ENCODE results near the gene C9orf85. TPM values are rescaled to one million over a fixed set of nuclear protein-coding genes. Genes with fewer than 3 reads are reported as not detected.

Gene C9orf85
- total RNA-seq, 1 donor = 11.2 TPM

- H3K4me2 ChIP-seq (ENCODE audit: insufficient read depth, low read length) = no peak overlapping the region
- H2AFZ ChIP-seq (ENCODE audit: low read length) = no peak overlapping the region
- no peak overlapping the region for H3K4me3 ChIP-seq (ENCODE audit: insufficient read depth, low read length)
- peaks cover 4% of the 10 kb centered on the region for H3K36me3 ChIP-seq (ENCODE audit: insufficient read depth, low read length)
- peaks cover 8% of the 10 kb centered on the region for H3K4me1 ChIP-seq (ENCODE audit: insufficient read depth, low read length)
- H3K79me2 ChIP-seq (ENCODE audit: insufficient read depth, low read length) = peaks cover 94% of the 10 kb centered on the region
- H3K27me3 ChIP-seq (ENCODE audit: insufficient read depth, low read length) = no peaks in the 10 kb centered on the region
- peaks cover 16% of the 10 kb centered on the region for H4K20me1 ChIP-seq (ENCODE audit: insufficient read depth, low read length)
- TF ChIP-seq CTCF (IDR thresholded peaks at IDR 0.05; ENCODE audit: extremely low read depth, low read depth, low read length) = no peak
- no peaks in the 10 kb centered on the region for H3K9me3 ChIP-seq (ENCODE audit: low read depth, low read length)
- H3K27ac ChIP-seq (ENCODE audit: low read depth, low read length) = no peak overlapping the region
- DNase-seq (ENCODE audit: insufficient read length, low spot score, missing footprints) = no peak
Observed at GRCh38 chr9:71904076-71904475, 7.4 kb upstream of the C9orf85 start.

- H3K4me2 ChIP-seq (ENCODE audit: insufficient read depth, low read length) = peak overlapping the region; percentile 86
Observed at GRCh38 chr9:71908825-71909224, 2.6 kb upstream of the C9orf85 start.

GRCh38 chr9:71909887-71910649 lies 1.4 kb upstream of the C9orf85 start:
- H3K4me1 ChIP-seq (ENCODE audit: insufficient read depth, low read length) = peaks cover 20% of the 10 kb centered on the region
- H2AFZ ChIP-seq (ENCODE audit: low read length) = peak overlapping the region; percentile 91
- H4K20me1 ChIP-seq (ENCODE audit: insufficient read depth, low read length) = peaks cover 22% of the 10 kb centered on the region
- peaks cover 88% of the 10 kb centered on the region for H3K79me2 ChIP-seq (ENCODE audit: insufficient read depth, low read length)
- DNase-seq (ENCODE audit: insufficient read length, low spot score, missing footprints) = peak; percentile 57
- no peaks in the 10 kb centered on the region for H3K9me3 ChIP-seq (ENCODE audit: low read depth, low read length)
- peak overlapping the region; percentile 86 for H3K4me2 ChIP-seq (ENCODE audit: insufficient read depth, low read length)
- H3K4me3 ChIP-seq (ENCODE audit: insufficient read depth, low read length) = peak overlapping the region; percentile 77
- H3K27ac ChIP-seq (ENCODE audit: low read depth, low read length) = peak overlapping the region; percentile 80
- H3K27me3 ChIP-seq (ENCODE audit: insufficient read depth, low read length) = no peaks in the 10 kb centered on the region
- peaks cover 4% of the 10 kb centered on the region for H3K36me3 ChIP-seq (ENCODE audit: insufficient read depth, low read length)
- no peak for TF ChIP-seq CTCF (IDR thresholded peaks at IDR 0.05; ENCODE audit: extremely low read depth, low read depth, low read length)

More at GRCh38 chr9:71908825-71909224, 2.6 kb upstream of the C9orf85 start:
- peaks cover 24% of the 10 kb centered on the region for H4K20me1 ChIP-seq (ENCODE audit: insufficient read depth, low read length)
- H3K9me3 ChIP-seq (ENCODE audit: low read depth, low read length) = no peaks in the 10 kb centered on the region
- no peak for DNase-seq (ENCODE audit: insufficient read length, low spot score, missing footprints)
- H3K4me3 ChIP-seq (ENCODE audit: insufficient read depth, low read length) = peak overlapping the region; percentile 77
- peaks cover 87% of the 10 kb centered on the region for H3K79me2 ChIP-seq (ENCODE audit: insufficient read depth, low read length)
- H3K4me1 ChIP-seq (ENCODE audit: insufficient read depth, low read length) = peaks cover 20% of the 10 kb centered on the region
- peaks cover 4% of the 10 kb centered on the region for H3K36me3 ChIP-seq (ENCODE audit: insufficient read depth, low read length)
- TF ChIP-seq CTCF (IDR thresholded peaks at IDR 0.05; ENCODE audit: extremely low read depth, low read depth, low read length) = no peak
- H3K27me3 ChIP-seq (ENCODE audit: insufficient read depth, low read length) = no peaks in the 10 kb centered on the region
- peak overlapping the region; percentile 80 for H3K27ac ChIP-seq (ENCODE audit: low read depth, low read length)
- H2AFZ ChIP-seq (ENCODE audit: low read length) = no peak overlapping the region

GRCh38 chr9:71910650-71911060 lies 784 bp upstream of the C9orf85 start:
- Histone ChIP-seq H3K9me3 (ENCODE audit: low read depth, low read length) (no peaks in the 10 kb centered on the region), H2AFZ (ENCODE audit: low read length) (peak overlapping the region; percentile 85)
- DNase-seq (ENCODE audit: insufficient read length, low spot score, missing footprints) = no peak

More at GRCh38 chr9:71910650-71911060, 784 bp upstream of the C9orf85 start:
- Histone ChIP-seq H3K27ac (ENCODE audit: low read depth, low read length) (peak overlapping the region; percentile 80), H3K4me3 (ENCODE audit: insufficient read depth, low read length) (peak overlapping the region; percentile 77), H3K27me3 (ENCODE audit: insufficient read depth, low read length) (no peaks in the 10 kb centered on the region), H3K79me2 (ENCODE audit: insufficient read depth, low read length) (peaks cover 88% of the 10 kb centered on the region), H3K4me2 (ENCODE audit: insufficient read depth, low read length) (peak overlapping the region; percentile 86), H4K20me1 (ENCODE audit: insufficient read depth, low read length) (peaks cover 24% of the 10 kb centered on the region), H3K4me1 (ENCODE audit: insufficient read depth, low read length) (peaks cover 20% of the 10 kb centered on the region), H3K36me3 (ENCODE audit: insufficient read depth, low read length) (peaks cover under 1% of the 10 kb centered on the region)
- no peak for TF ChIP-seq CTCF (IDR thresholded peaks at IDR 0.05; ENCODE audit: extremely low read depth, low read depth, low read length)
